HG03571 (cell line): Measurements from ENCODE around the gene CPA4.

Source experiments
- ATAC-seq: cut with Tn5 transposase; IDR thresholded peaks from one replicate; pipeline ENCODE4 v1.9.1; 2021; ENCODE audit not compliant: unreplicated experiment

The CPA4 gene

GRCh38 chr7:130274296-130274695 lies 18.7 kb upstream of the CPA4 start:
- no peak for ATAC-seq

DNA sequence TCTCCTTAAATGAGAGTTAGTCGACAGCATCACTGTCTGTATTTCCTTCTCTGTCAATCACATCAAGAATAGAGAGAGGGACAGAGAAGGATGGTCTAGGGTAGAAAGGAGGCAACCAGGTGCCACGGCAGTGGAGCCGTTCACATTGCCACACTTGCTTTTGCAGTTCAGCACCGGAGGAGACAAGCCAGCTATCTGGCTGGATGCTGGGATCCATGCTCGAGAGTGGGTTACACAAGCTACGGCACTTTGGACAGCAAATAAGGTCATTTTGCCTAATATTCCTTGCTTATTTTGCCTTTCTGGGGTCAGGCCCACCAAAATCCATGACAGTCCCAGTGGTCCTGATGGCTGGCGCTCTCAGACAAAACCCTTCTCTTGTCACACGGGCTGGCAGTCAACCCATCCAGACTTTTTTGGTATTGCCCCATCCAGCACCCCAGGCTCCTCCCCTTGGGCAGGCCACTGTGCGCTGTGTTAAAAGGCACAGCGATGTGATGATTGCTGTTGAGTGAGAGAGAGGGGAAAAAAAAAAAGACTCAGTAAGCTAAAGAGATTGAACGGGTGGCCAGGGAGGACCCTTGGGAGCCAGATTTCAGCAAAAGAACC lies 17.9 kb upstream of the CPA4 start:
- ATAC-seq: no peak

- no peak for ATAC-seq
These were observed 17.1 kb upstream of the CPA4 start for GRCh38 chr7:130275826-130276297.

- no peak for ATAC-seq
These were observed 15.9 kb upstream of the CPA4 start for GRCh38 chr7:130276796-130277762.

DNA sequence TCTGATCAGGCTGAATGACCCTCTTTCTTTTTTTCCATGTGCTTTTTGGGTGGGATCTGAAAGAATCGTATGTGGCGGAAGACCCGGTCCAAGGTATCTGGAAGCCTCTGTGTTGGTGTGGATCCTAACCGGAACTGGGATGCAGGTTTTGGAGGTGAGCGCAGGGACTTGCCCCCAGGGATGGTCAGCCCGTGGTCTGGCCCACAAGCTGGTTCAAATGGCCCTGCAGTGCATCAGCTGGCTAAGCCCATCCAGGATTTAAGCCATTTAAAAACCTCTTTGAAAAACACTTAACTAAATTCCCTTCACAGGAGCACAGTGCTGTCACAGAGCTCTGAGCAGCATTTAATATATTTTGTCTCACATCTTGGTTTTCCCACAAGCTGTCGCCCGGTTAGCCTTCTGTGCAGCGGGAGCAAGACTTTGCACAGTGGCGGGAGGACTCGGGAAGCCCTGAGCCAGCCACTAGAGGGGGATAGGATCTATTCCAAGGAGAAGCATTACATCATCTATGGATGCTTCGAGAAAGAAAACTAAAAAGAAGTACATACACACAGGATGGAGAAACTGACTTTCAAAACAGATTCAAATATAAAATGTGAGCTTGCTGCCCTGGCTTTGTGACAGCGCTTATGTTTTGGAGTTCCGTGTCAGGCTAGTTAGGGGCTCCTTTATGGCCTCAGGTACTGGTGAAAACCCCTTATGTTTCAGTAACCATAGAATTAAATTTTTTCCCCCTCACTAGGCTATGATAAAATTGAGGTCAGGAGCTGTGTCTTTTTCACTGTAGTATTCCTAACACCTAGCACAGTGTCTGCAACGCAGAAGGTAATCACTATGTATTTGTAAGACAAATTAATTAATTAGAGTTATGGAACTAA lies 15.0 kb upstream of the CPA4 start:
- no peak for ATAC-seq

- no peak for ATAC-seq
These were observed 14.1 kb upstream of the CPA4 start for GRCh38 chr7:130278860-130279259.

GRCh38 chr7:130279286-130279685 lies 13.7 kb upstream of the CPA4 start:
- ATAC-seq: no peak

DNA sequence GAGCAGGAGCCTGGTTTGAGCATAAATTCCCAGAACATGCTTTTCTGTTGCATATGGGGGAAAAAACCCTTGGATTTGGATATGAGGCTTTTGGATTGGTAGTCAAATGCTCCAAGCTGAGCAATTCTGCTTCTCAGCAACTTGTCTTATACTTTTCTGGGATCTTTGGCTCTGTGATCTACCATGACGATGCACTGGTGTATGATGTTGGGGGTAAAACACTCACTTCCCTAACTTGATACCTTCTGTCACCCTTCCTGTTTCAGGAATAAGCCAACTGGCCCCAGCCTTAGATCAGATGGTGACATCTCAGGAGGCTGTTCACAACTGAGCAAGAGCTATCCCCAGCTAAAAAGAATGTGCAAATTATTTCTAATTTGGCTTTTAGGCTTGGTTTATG lies 13.1 kb upstream of the CPA4 start:
- ATAC-seq: no peak

DNA sequence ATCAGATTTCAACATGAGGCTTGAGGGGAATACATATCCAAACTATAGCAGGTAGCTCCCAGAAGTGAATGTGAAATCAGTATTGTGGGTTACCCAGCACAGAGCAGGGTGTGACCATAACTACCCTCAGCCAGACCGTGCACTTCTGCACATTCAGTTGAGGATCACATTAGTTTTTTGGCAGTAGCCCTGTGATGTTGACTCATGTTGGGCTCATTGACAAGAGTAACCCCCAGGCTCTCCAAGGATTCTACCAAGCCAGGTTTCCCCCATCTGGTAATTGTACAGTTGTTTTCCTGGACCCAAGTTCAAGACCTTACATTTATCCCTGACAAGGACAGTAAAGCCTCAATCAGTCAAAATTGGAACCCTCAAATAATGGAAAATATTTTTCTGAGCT lies 11.7 kb upstream of the CPA4 start:
- no peak for ATAC-seq

GRCh38 chr7:130286881-130287280 lies 6.1 kb upstream of the CPA4 start:
- ATAC-seq: no peak

DNA sequence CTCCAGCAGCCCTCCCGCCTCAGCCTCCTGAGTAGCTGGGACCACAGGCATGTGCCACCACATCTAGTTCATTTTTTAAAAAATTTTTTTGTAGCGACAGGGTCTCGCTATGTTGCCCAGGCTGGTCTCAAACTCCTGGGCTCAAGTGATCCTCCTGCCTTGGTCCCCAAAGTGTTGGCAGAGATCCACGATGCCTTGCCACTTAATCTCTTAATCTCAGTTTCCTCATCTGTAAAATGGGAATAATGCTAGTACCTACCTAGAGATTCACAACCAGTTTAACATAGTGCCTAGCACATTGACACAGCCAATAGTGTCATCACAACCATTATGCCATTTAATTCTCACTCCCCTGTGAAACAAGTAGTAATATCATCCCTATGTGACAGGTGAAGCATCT lies 4.8 kb upstream of the CPA4 start:
- no peak for ATAC-seq

- no peak for ATAC-seq
These were observed 4.1 kb upstream of the CPA4 start for GRCh38 chr7:130288829-130289228.

DNA sequence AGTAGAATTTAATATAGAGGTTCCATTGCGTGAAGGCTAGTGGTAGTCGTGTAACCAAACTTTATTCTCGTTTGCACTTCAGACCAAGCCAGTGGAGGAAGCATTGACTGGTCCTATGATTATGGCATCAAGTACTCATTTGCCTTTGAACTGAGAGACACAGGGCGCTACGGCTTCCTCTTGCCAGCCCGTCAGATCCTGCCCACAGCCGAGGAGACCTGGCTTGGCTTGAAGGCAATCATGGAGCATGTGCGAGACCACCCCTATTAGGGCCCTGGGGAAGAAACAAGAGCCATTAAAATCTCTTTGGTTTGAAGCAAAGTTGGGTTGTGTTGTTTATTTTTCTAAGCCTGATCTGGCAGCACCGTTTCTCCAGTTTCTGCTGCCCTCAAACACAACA lies 3.5 kb upstream of the CPA4 start:
- no peak for ATAC-seq

DNA sequence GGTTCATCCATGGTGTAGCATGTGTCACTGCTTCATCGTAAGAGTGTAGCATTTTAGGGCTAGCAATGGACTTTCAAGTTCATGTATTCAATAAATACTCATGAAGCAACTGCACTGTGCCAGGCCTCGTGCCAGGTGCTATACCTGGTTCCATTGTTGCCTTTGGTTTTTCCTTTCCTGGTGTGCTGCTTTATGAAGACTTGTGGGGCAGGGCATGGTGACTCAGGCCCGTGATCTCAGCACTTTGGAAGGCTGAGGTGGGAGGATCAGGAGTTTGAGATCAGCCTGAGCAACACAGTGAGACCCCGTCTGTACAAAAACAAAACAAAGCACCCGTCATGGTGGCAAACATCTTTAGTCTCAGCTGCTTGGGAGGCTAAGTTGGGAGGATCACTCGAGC lies 2.2 kb upstream of the CPA4 start:
- ATAC-seq: no peak

DNA sequence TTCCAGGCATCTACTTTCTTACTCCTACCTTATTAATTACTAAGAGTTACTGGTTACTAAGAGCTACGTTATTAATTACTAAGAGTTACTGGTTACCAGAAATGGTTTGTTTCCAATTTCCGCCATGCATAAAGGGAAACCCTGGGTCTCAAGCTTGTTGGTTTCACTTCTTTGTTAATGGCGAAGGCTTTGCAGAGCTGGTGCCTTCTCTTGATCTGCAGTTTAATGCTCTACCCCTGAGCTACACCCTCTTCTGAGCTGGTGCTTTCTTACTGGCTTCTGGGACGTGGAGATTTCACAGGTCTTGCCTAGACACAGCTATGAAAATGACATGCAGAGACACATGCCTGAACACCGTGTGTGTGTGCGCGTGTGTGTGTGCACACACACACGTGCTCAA lies 560 bp downstream of the CPA4 start:
- ATAC-seq: peak; percentile 40

DNA sequence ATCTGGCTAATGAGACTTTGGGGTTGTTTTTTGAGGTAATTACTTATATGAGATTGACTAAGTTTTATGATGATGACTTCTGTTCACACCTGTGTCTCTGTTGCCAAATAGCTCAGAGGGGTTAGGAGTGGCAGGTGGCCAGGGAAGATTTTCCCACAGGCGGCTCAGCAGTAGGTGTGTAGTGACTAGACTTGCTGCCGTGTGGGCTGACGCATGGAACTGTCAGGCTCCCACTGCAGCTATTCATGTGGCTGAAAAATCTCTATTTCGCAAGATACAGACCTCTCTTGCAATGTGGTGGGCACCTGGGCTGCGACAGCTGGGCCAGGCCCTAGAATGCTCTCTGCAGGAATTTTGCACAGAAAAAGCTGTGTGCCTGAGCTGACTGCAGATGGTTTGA lies 1.4 kb downstream of the CPA4 start:
- no peak for ATAC-seq

- no peak for ATAC-seq
These were observed 3.4 kb downstream of the CPA4 start for GRCh38 chr7:130296221-130296951.

DNA sequence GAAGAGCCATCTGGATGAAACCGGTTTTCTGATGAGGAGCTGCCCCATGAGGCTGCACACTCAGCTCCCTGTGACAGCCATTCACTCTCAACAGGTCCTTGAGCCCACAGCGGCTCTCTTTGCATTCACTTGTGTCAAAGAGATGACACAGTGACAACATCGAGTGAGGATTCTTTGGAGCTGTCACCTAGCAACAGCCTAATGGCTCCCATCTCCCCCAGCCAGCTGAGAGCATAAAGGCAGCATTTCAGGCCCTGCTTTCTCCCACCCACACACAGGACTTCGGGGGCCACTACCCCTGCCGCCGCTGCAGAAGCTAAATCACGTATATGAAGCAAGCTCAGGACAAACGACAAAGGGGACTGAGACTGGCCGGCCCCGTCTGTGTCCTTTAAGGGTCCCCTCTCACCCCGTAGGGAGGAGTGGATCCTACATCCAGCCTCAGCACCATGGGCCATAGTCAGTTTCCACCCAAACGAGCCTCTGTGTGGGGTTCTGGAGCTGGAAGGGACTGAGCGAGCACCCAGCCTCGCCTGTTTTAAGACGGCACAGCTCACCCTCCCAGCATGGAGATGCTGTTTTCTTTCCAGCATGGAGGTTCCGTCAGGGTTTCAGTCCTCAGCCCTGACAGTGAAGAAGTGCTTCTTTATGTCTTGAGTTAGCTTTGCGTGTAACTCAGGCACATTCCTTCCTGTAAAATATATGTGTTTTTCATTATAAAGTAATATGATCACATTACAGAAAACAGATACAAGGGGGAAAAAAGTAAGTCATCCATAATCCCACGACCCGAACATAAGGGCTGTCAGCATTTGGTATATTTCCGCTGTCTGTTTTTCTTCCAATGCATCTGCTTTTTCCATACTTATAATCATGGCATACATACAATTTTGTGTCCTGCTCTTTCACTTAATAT lies 4.9 kb downstream of the CPA4 start:
- ATAC-seq: no peak

DNA sequence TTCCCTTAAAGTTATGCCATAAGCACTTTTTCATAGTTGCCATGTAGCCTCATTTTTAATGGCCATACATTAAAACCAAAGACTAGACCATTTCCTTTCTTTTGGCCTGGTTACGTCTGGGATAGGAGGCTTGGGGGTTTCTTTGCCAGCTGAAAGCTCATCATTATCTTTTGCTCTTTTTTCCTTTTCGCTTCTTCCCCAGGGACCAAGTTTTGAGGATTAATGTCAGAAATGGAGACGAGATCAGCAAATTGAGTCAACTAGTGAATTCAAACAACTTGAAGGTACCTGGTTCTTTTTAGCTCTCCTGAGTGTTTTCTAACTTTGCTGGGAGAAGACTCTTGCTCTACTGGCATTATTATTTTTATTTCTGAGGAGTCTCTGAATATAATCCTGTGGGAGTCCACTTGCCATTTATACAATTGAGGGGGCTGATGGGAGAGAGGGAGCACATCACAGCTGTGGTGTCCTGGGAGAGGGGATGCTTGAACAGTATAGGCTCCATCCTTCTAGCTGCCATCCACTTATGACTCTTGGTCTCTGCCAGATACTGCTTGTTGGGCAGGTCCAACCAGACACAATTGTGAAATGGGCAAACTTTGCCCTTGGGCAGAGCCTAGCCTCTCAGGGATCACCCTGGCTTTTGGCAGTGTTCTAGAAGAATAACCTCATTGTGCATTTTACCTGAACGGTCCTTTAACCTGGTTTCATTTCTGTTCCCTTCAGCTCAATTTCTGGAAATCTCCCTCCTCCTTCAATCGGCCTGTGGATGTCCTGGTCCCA lies 5.8 kb downstream of the CPA4 start:
- no peak for ATAC-seq
